Muscle of back (tissue), 11 donors: ENCODE results near the gene SPTBN1. TPM values are rescaled to one million over a fixed set of nuclear protein-coding genes. Genes with fewer than 3 reads are reported as not detected.
"Not testable (repeated sequence)": the region's sequence is repeated elsewhere in the genome, so short reads cannot be mapped to it uniquely, and the experiment has no call there.

Experiments
- DNase-seq, 3 donors: peaks; one replicate each; pipeline versions ENCODE4 v3.0.0 to v3.0.0-alpha.2; 2013
- polyA plus RNA-seq, 10 donors: library from polyadenylated mRNA; unstranded; fragments of 120-200 nt; gene quantifications; one replicate each; pipeline ENCODE4 v1.2.1, GENCODE V29; 2013; ENCODE audit not compliant: insufficient read length in 10 of 10

Gene SPTBN1
- polyA plus RNA-seq, 10 donors: 223 to 358 (median 266) TPM

- DNase-seq: no peak
Measured at GRCh38 chr2:54691445-54692135, 235.5 kb downstream of the SPTBN1 start.

- no peak for DNase-seq
Measured at GRCh38 chr2:54692556-54692955, 236.4 kb downstream of the SPTBN1 start.

- no peak for DNase-seq
Measured at GRCh38 chr2:54695378-54695777, 239.3 kb downstream of the SPTBN1 start.

GRCh38 chr2:54697934-54698333 is 241.8 kb downstream of the SPTBN1 start:
- no peak for DNase-seq

GRCh38 chr2:54698926-54699325 is 242.8 kb downstream of the SPTBN1 start:
- DNase-seq: not testable (repeated sequence)

GRCh38 chr2:54699665-54700064 is 243.5 kb downstream of the SPTBN1 start:
- no peak for DNase-seq

- DNase-seq: no peak
Measured at GRCh38 chr2:54701029-54701428, 244.9 kb downstream of the SPTBN1 start.

- peak in 1 of 3 donors; percentile 14 for DNase-seq
Measured at GRCh38 chr2:54704238-54704637, 248.1 kb downstream of the SPTBN1 start.

- peak; percentile 59 to 79 (median 69) for DNase-seq
Measured at GRCh38 chr2:54704688-54705605, 248.8 kb downstream of the SPTBN1 start.

GRCh38 chr2:54706622-54707021 is 250.5 kb downstream of the SPTBN1 start:
- DNase-seq: no peak

- peak; percentile 30 to 77 (median 34) for DNase-seq
Measured at GRCh38 chr2:54708584-54709335, 252.6 kb downstream of the SPTBN1 start.

- DNase-seq: no peak
Measured at GRCh38 chr2:54709336-54709809, 253.2 kb downstream of the SPTBN1 start.

GRCh38 chr2:54710216-54710615 is 254.1 kb downstream of the SPTBN1 start:
- no peak for DNase-seq

- no peak for DNase-seq
Measured at GRCh38 chr2:54712516-54712915, 256.4 kb downstream of the SPTBN1 start.

GRCh38 chr2:54714996-54715395 is 258.9 kb downstream of the SPTBN1 start:
- DNase-seq: no peak

GRCh38 chr2:54716375-54716774 is 260.2 kb downstream of the SPTBN1 start:
- no peak for DNase-seq

- DNase-seq: no peak
Measured at GRCh38 chr2:54720563-54720962, 264.4 kb downstream of the SPTBN1 start.

Other genes starting within 250 kb of the SPTBN1 start
- gene TSPYL6, start 200.1 kb upstream of the SPTBN1 start, polyA plus RNA-seq: under 1 TPM in 5 of 10 donors, not detected in 5; 0.05 to 0.12 (median 0.09) TPM